Non-pigmented ciliary epithelial cell (primary cell): ENCODE results near the gene APPBP2.
"Not testable (repeated sequence)": the region's sequence is repeated elsewhere in the genome, so short reads cannot be mapped to it uniquely, and the experiment has no call there.

Source experiments
- DNase-seq: peaks from one replicate; pipeline ENCODE4 v3.0.0-alpha.2; 2010; ENCODE audit warnings: low read depth

APPBP2 gene

GRCh38 chr17:60534010-60534555 is 8.0 kb upstream of the APPBP2 start:
- DNase-seq = no peak

GRCh38 chr17:60529806-60530205 is 3.8 kb upstream of the APPBP2 start:
- no peak for DNase-seq

GRCh38 chr17:60528828-60529227 is 2.8 kb upstream of the APPBP2 start:
- DNase-seq = no peak

GRCh38 chr17:60527701-60528100 is 1.7 kb upstream of the APPBP2 start:
- DNase-seq = no peak

- no peak for DNase-seq
Measured at GRCh38 chr17:60526726-60527125, 684 bp upstream of the APPBP2 start.

GRCh38 chr17:60525328-60525684 is 736 bp downstream of the APPBP2 start:
- DNase-seq = no peak

GRCh38 chr17:60524463-60525327 is 1.3 kb downstream of the APPBP2 start:
- DNase-seq = no peak

GRCh38 chr17:60523822-60524221 is 2.2 kb downstream of the APPBP2 start:
- no peak for DNase-seq

GRCh38 chr17:60522889-60523626 is 3.0 kb downstream of the APPBP2 start:
- no peak for DNase-seq

GRCh38 chr17:60519795-60520194 is 6.2 kb downstream of the APPBP2 start:
- DNase-seq = no peak

GRCh38 chr17:60515683-60516082 is 10.4 kb downstream of the APPBP2 start:
- DNase-seq = not testable (repeated sequence)

GRCh38 chr17:60515199-60515598 is 10.8 kb downstream of the APPBP2 start:
- DNase-seq = not testable (repeated sequence)

GRCh38 chr17:60514500-60514899 is 11.5 kb downstream of the APPBP2 start:
- no peak for DNase-seq

- DNase-seq = no peak
Measured at GRCh38 chr17:60514053-60514452, 12.0 kb downstream of the APPBP2 start.

GRCh38 chr17:60513014-60513413 is 13.0 kb downstream of the APPBP2 start:
- no peak for DNase-seq

GRCh38 chr17:60510723-60511122 is 15.3 kb downstream of the APPBP2 start:
- no peak for DNase-seq

GRCh38 chr17:60510031-60510430 is 16.0 kb downstream of the APPBP2 start:
- no peak for DNase-seq

- no peak for DNase-seq
Measured at GRCh38 chr17:60508384-60508980, 17.6 kb downstream of the APPBP2 start.

- DNase-seq = peak; percentile 85
Measured at GRCh38 chr17:60506312-60506711, 19.7 kb downstream of the APPBP2 start.

GRCh38 chr17:60502145-60502544 is 23.9 kb downstream of the APPBP2 start:
- no peak for DNase-seq

- DNase-seq = no peak
Measured at GRCh38 chr17:60501589-60501988, 24.5 kb downstream of the APPBP2 start.

GRCh38 chr17:60496041-60496440 is 30.0 kb downstream of the APPBP2 start:
- no peak for DNase-seq

GRCh38 chr17:60495260-60495659 is 30.8 kb downstream of the APPBP2 start:
- DNase-seq = no peak
